Endothelial cell of umbilical vein (primary cell): Measurements from ENCODE around the gene NRP2. TPM values are rescaled to one million over a fixed set of nuclear protein-coding genes. Genes with fewer than 3 reads are reported as not detected.

Experiments
- BruUV-seq: library from RNA; stranded (reverse); fragments of 400-500 nt; replicated peaks from 2 replicates; lab custom pipeline; 2021; lab: Mats Ljungman, UMichigan
- CTCF ChIA-PET: fragments of 300-600, 350-600 bp; sonication (Branson Sonifier 250); formaldehyde crosslinking; loops from one replicate; lab custom pipeline; 2021; ENCODE audit warnings: antibody characterized with exemption, inconsistent platforms; lab: Charles Lee
- POLR2A ChIA-PET: fragments of 300-600, 350-600 bp; sonication (Branson Sonifier 250); formaldehyde crosslinking; loops from one replicate; lab custom pipeline; 2021; ENCODE audit warnings: antibody characterized with exemption, inconsistent platforms; lab: Charles Lee
- DNase-seq: peaks from one replicate; pipeline ENCODE4 v3.0.0-alpha.2; 2011; ENCODE audit warnings: low read depth, low spot score
- FAIRE-seq: peaks from 2 replicates; lab custom pipeline; 2011; peaks lifted over from hg19 to GRCh38; lab: Jason Lieb, UNC
- H2AFZ ChIP-seq: 2 replicates; pipeline ENCODE4 v1.6.0; 2012; ENCODE audit warnings: low read depth, low read length, control low read depth, inconsistent platforms
- H3K27ac ChIP-seq: 2 replicates; pipeline ENCODE4 v1.5.1; 2011; ENCODE audit warnings: low read depth, mild to moderate bottlenecking, control low read depth, low read length, moderate library complexity; ENCODE audit not compliant: insufficient read depth
- H3K27me3 ChIP-seq, 2 experiments: 2 replicates each; pipeline versions ENCODE4 v1.6.0 to v1.6.1; 2011; ENCODE audit warnings: low read length in 2 of 2, mixed read lengths in 1 of 2; ENCODE audit not compliant: control insufficient read depth in 2 of 2, insufficient read depth in 2 of 2
- H3K36me3 ChIP-seq, 2 experiments: 2 replicates in 1 of 2; 3 replicates in 1 of 2; pipeline ENCODE4 v1.5.1; 2011; ENCODE audit warnings: low read length in 2 of 2, mild to moderate bottlenecking in 1 of 2, moderate library complexity in 1 of 2; ENCODE audit not compliant: control insufficient read depth in 2 of 2, insufficient read depth in 2 of 2; ENCODE audit errors: extremely low read depth in 1 of 2
- H3K4me1 ChIP-seq: 3 replicates; pipeline ENCODE4 v1.5.1; 2011; ENCODE audit warnings: mild to moderate bottlenecking, low read length; ENCODE audit not compliant: control insufficient read depth, insufficient read depth; ENCODE audit errors: extremely low read depth
- H3K4me2 ChIP-seq: 2 replicates; pipeline ENCODE4 v1.6.1; 2011; ENCODE audit warnings: low read length, control low read depth, mixed read lengths; ENCODE audit not compliant: insufficient read depth
- H3K4me3 ChIP-seq, 3 experiments: fragments of 200-600 bp in 1 of 3; sonication (generic), shearing (Covaris generic) in 1 of 3; replicated peaks in 1 of 3; 2 replicates each; pipeline ENCODE4 v1.5.1; 2011 to 2016; ENCODE audit warnings: control low read depth in 3 of 3, low read length in 3 of 3, mild to moderate bottlenecking in 2 of 3, inconsistent platforms in 1 of 3, low read depth in 1 of 3, moderate library complexity in 1 of 3; ENCODE audit not compliant: insufficient read depth in 1 of 3
- H3K79me2 ChIP-seq: 2 replicates; pipeline ENCODE4 v1.6.0; 2012; ENCODE audit warnings: low read length, inconsistent platforms; ENCODE audit not compliant: control insufficient read depth, insufficient read depth
- H3K9ac ChIP-seq: replicated peaks from 2 replicates; pipeline ENCODE3; 2011; ENCODE audit warnings: low read length, control low read depth; ENCODE audit not compliant: insufficient read depth; ENCODE audit errors: extremely low read depth
- H3K9me1 ChIP-seq: replicated peaks from 3 replicates; pipeline ENCODE4 v1.6.0; 2011; ENCODE audit warnings: mild to moderate bottlenecking, low read length; ENCODE audit not compliant: control insufficient read depth, insufficient read depth; ENCODE audit errors: extremely low read depth
- H3K9me3 ChIP-seq: replicated peaks from 2 replicates; pipeline ENCODE4 v1.5.1; 2012; ENCODE audit warnings: low read length, inconsistent platforms; ENCODE audit not compliant: control insufficient read depth, insufficient read depth
- H4K20me1 ChIP-seq: replicated peaks from 2 replicates; pipeline ENCODE3; 2011; ENCODE audit warnings: mild to moderate bottlenecking, low read length; ENCODE audit not compliant: control insufficient read depth, insufficient read depth; ENCODE audit errors: extremely low read depth
- EZH2 ChIP-seq: IDR thresholded peaks from 2 replicates; pipeline ENCODE4 v1.6.1; 2012; ENCODE audit warnings: borderline replicate concordance, low read depth, mild to moderate bottlenecking, moderate library complexity, low read length, inconsistent platforms; ENCODE audit not compliant: severe bottlenecking
- FOS ChIP-seq: IDR thresholded peaks from 2 replicates; pipeline ENCODE4 v1.6.1; 2011; ENCODE audit warnings: mild to moderate bottlenecking, low read length, moderate library complexity, borderline replicate concordance; ENCODE audit not compliant: insufficient read depth
- GATA2 ChIP-seq: IDR thresholded peaks from 2 replicates; pipeline ENCODE4 v1.7.0; 2011; ENCODE audit warnings: low read depth, mild to moderate bottlenecking, moderate library complexity, mixed read lengths, low read length; ENCODE audit not compliant: insufficient read length, insufficient read depth
- JUN ChIP-seq: IDR thresholded peaks from 2 replicates; pipeline ENCODE4 v1.6.1; 2011; ENCODE audit warnings: borderline replicate concordance, low read depth; ENCODE audit not compliant: insufficient read length, insufficient read depth
- MYC ChIP-seq: IDR thresholded peaks from one replicate; pipeline ENCODE4 v1.6.1; 2011; ENCODE audit warnings: mild to moderate bottlenecking, low read depth, low read length
- POLR2A ChIP-seq: IDR thresholded peaks from 2 replicates; pipeline ENCODE4 v1.6.1; 2012; ENCODE audit warnings: low read depth, mild to moderate bottlenecking, control low read depth, low read length
- POLR2AphosphoS5 ChIP-seq: IDR thresholded peaks from 2 replicates; pipeline ENCODE4 v1.6.1; 2012; ENCODE audit warnings: low read depth, mild to moderate bottlenecking, control low read depth, low read length, moderate library complexity; ENCODE audit not compliant: insufficient read depth
- dilution Hi-C: fragments of 300-500 bp; cut with MboI; formaldehyde crosslinking; loops from one replicate; pipeline ENCODE4 v1.15.0; 2019; ENCODE audit warnings: low sequenced_read_pairs; ENCODE audit not compliant: extremely low pct_ligation_motif_present
- intact Hi-C: fragments of 100-400 bp; cut with micrococcal nuclease; formaldehyde crosslinking; loops from one replicate; pipeline ENCODE4 v1.10.0; 2022
- polyA plus RNA-seq, 4 experiments: library from polyadenylated mRNA; depleted of rRNA in 3 of 4; stranded (reverse) in 3 of 4; unstranded in 1 of 4; fragments of >200 nt; gene quantifications; 2 replicates each; pipeline versions ENCODE4 v1.2.1 to v1.2.3, GENCODE V29; 2011 to 2012; ENCODE audit warnings: missing spikeins in 1 of 4
- total RNA-seq: library from RNA; stranded (reverse); gene quantifications from 2 replicates; pipeline ENCODE4 v1.2.3, GENCODE V29; 2021
- TF ChIP-seq, protein P1 (sequence below), 2 donors: IDR thresholded peaks; 1 replicate in 1 of 2; 2 replicates in 1 of 2; pipeline ENCODE4 v1.5.1; 2011; ENCODE audit warnings: low read length in 2 of 2, mild to moderate bottlenecking in 2 of 2, moderate library complexity in 2 of 2, control low read depth in 1 of 2, inconsistent platforms in 1 of 2, low read depth in 1 of 2; ENCODE audit not compliant: insufficient read depth in 1 of 2; ENCODE audit errors: extremely low read depth in 1 of 2
- TF ChIP-seq, protein P2 (sequence below): IDR thresholded peaks from 2 replicates; pipeline ENCODE4 v1.6.1; 2011; ENCODE audit not compliant: insufficient read depth, insufficient read length

Gene NRP2
- total and polyA plus RNA-seq, 2 donors (not counting 3 experiments of a cell fraction or from before 2014, with no cell fraction given) = 160 to 240 TPM

DNA sequence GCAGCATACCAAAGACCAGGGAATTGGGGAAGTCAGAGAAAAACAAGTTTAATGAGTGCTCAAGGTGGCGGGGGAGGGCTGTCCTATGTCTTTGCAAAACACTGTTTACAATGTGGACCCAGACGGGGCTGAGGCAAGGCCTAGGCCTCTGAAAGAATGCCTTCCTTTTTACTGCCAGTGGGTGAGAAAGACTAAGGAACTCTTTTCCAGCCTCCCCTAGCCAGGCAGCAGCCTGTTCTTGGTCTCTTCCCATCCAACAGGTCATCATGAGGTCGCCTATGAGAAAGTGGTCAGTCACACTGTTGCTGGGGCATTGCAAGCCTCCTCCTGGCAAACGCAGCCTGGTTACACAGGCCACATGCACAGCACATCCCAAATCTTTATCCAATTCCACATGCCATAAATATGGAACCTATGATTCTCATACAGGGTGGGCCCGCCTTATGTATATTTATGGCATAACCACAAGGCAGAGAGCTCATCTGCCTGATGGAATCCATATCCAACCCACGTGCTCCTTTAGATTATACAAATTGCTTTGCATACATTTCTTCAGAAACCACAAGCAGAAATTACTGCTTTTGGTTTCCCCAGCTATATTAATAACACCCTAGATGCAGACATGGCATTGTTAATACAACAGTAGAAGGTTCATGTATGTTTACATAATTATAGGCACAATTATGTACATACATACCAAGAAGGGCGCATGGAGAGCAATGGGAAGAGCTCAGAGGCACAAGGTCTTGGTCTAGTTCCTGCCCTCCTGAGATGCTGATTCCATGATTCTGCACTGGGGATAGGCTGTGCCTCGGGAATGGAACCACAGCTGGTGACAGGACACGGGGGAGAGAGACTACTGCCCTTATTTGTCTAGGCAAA, 48.6 kb downstream of the NRP2 start:
- no peaks in the 10 kb centered on the region for H4K20me1 ChIP-seq
- no peak overlapping the region for H2AFZ ChIP-seq
- no peak for TF ChIP-seq POLR2A
- no peak for TF ChIP-seq MYC
- TF ChIP-seq GATA2 = no peak
- TF ChIP-seq, protein P1, sequence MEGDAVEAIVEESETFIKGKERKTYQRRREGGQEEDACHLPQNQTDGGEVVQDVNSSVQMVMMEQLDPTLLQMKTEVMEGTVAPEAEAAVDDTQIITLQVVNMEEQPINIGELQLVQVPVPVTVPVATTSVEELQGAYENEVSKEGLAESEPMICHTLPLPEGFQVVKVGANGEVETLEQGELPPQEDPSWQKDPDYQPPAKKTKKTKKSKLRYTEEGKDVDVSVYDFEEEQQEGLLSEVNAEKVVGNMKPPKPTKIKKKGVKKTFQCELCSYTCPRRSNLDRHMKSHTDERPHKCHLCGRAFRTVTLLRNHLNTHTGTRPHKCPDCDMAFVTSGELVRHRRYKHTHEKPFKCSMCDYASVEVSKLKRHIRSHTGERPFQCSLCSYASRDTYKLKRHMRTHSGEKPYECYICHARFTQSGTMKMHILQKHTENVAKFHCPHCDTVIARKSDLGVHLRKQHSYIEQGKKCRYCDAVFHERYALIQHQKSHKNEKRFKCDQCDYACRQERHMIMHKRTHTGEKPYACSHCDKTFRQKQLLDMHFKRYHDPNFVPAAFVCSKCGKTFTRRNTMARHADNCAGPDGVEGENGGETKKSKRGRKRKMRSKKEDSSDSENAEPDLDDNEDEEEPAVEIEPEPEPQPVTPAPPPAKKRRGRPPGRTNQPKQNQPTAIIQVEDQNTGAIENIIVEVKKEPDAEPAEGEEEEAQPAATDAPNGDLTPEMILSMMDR (IDR thresholded peaks at IDR 0.05; ENCODE audit: extremely low read depth in 1 of 2, insufficient read depth in 1 of 2, low read depth in 1 of 2, low read length in 2 of 2) = no peak
- TF ChIP-seq FOS = no peak
- TF ChIP-seq EZH2 = no peak
- no peak for TF ChIP-seq POLR2AphosphoS5
- TF ChIP-seq, protein P2, sequence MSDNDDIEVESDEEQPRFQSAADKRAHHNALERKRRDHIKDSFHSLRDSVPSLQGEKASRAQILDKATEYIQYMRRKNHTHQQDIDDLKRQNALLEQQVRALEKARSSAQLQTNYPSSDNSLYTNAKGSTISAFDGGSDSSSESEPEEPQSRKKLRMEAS = no peak
- no peak for TF ChIP-seq JUN
- H3K4me3 ChIP-seq = no peak overlapping the region
- DNase-seq = no peak
- no peak overlapping the region for H3K4me2 ChIP-seq
- H3K36me3 ChIP-seq = peaks cover 32 to 69% of the 10 kb centered on the region in 2 experiments
- ChIA-PET CTCF (interaction anchor here (1.0 to 1.6 kb wide), 4 partner anchors 10 to 1471 kb away, joined by 3 to 5 read pairs (median 3); no protein-coding TSS in a partner anchor), POLR2A (interaction anchor here (0.9 kb wide), 1 partner anchor 49 kb away, joined by 3 read pairs; the partner anchor contains the start of gene NRP2)
- H3K4me1 ChIP-seq = peaks cover 14% of the 10 kb centered on the region
- H3K27ac ChIP-seq = no peak overlapping the region
- H3K27me3 ChIP-seq = no peaks in the 10 kb centered on the region
- H3K79me2 ChIP-seq = no peaks in the 10 kb centered on the region
- FAIRE-seq = no peak
- no peak overlapping the region for H3K9ac ChIP-seq
- no peaks in the 10 kb centered on the region for H3K9me3 ChIP-seq
- intact Hi-C loops (no loop called here), dilution Hi-C loops (no loop called here)
- BruUV-seq = no TSS peak
- no peaks in the 10 kb centered on the region for H3K9me1 ChIP-seq
